DMS 273 (cell line): Measurements from ENCODE around the gene TEX261.
A peak's percentile ranks its signal among the peaks of the same experiment; 100 is the strongest.
"Not testable (repeated sequence)": the region's sequence is repeated elsewhere in the genome, so short reads cannot be mapped to it uniquely, and the experiment has no call there.

Experiments used
- DNase-seq: peaks from one replicate; lab custom pipeline; 2025; ENCODE audit not compliant: unreplicated experiment; lab: John Stamatoyannopoulos, UW

Gene TEX261

DNA sequence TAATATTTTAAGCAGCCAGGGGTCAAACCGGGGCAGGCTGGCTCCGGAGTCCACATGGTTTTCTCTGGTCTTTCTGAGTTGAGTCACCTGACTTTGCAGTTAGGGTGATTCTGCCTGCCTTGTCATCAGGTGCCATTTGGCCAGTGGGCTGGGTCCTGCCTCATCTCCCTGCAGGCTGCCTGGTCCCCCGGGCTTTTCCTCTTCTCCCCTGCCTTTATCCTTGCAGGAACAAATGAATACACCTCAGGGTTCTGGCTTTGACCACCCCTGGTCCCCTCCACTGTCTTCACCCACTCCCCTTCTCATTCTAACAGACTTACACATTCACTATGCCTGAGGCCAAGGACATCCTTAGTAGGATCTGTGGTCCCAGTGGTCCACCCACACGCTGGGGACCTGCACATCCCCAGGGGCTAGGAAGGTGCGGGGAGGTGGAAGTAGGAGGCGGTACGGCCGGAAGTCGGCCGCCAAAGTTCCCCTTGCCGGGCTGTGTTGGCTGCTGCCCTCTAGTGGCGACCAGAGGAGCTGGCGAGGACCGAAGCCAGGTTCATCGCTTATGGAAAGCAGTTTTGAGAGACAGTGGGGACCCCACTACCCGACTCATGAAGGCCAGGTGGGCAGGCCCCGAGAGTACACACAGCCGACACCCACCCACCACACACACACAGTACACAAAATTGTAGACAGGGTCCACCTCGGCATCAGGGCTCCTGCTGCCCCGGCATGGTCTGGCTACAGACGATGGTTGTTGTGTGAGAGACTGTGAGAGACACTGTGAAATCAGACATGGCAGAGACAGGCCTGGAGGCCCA is 6.3 kb upstream of the TEX261 start:
- DNase-seq = peak; percentile 86

DNA sequence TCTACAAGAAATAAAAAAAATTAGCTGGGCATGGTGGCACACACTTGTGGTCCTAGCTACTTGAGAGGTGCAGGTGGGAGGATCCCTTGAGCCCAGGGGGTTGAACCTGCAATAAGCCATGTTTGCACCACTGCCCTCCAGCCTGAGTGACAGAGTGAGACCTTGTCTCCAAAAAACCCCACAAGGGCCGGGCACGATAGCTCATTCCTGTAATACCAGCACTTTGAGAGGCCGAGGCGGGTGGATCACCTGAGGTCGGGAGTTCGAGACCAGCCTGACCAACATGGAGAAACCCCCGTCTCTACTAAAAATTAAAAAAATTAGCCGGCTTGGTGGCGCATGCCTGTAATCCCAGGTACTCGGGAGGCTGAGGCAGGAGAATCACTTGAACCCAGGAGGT is 5.3 kb upstream of the TEX261 start:
- not testable (repeated sequence) for DNase-seq

DNA sequence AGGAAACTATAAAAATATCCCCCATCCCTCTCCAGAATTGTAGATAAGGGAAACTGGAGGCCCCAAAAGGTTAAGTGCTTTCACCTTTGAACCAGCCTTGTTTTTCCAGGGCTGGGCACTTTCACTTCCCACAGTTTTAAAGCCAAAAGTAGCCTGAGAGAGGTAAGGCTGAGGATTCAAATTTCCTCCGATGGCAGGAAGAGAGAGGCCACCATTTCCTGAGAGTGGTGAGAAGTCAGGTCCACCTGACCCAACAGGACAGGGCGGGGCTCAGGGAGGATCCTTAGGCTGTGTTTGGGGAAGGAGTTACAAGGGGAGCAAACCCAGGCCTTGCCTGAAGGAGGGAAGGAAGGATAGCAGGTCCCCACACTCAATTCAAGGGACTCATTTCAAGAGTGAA is 4.7 kb upstream of the TEX261 start:
- no peak for DNase-seq

DNA sequence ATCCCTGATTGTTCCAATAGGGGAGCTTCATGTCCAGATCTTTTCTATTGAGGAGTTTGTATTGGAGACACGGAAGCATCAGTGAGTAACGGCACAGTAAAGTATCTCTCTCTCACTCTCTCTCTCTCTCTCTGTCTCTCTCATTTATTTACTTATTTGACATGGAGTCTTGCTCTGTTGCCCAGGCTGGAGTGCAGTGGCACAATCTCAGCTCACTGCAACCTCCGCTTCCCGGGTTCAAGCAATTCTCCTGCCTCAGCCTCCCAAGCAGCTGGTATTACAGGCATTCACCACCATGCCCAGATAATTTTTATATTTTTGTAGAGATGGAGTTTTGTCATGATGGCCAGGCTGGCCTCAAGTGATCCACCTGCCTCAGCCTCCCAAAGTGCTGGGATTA is 4.2 kb upstream of the TEX261 start:
- not testable (repeated sequence) for DNase-seq

DNA sequence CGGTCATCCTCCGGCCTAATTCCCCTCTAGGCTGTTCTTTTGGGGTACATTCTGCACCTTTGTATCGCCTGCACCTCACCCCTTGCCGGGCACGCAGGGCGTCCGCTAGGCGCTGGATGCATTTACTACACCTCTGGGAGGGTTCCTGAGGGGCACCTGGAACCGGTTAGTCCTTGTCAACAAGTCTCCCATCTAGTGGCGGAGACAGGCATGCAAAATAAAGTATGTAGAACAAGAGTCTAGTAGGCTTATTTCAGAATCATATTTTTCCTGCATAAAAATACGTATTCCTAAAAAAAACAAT is 705 bp upstream of the TEX261 start:
- peak; percentile 73 for DNase-seq

DNA sequence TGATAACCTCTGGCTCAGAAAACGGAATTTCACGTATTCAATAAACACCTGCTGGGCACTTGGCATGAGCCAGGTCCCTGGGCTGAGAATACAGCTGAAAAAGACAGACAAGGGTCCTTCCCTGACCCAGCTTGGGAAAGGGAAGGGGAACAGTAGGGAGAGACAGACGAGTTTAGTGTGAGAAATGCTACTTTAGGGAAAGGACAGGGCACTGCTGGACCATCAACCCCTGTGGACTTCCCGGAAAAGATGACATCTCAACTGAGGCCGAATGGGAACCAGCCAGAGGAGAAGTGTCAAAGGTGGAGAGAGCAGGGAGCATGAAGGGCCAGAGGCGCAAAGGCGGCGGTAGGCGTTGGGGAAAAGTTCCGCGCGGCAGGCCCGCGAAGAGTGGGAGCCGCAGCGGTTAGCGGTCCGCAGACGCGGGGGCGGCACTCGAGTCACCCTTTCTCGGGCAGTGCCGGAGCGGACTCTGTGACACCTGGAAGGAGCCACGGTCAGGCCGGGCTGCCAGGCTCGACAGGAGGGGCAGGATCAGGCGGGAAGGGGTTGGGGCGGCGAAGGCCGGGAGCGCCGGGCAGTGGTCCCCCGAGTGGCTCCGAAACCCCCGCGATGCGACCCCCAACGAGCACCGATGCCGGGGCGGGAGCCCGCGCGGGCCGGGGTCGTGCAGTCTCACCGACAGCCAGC is 519 bp downstream of the TEX261 start:
- DNase-seq = peak; percentile 54

DNA sequence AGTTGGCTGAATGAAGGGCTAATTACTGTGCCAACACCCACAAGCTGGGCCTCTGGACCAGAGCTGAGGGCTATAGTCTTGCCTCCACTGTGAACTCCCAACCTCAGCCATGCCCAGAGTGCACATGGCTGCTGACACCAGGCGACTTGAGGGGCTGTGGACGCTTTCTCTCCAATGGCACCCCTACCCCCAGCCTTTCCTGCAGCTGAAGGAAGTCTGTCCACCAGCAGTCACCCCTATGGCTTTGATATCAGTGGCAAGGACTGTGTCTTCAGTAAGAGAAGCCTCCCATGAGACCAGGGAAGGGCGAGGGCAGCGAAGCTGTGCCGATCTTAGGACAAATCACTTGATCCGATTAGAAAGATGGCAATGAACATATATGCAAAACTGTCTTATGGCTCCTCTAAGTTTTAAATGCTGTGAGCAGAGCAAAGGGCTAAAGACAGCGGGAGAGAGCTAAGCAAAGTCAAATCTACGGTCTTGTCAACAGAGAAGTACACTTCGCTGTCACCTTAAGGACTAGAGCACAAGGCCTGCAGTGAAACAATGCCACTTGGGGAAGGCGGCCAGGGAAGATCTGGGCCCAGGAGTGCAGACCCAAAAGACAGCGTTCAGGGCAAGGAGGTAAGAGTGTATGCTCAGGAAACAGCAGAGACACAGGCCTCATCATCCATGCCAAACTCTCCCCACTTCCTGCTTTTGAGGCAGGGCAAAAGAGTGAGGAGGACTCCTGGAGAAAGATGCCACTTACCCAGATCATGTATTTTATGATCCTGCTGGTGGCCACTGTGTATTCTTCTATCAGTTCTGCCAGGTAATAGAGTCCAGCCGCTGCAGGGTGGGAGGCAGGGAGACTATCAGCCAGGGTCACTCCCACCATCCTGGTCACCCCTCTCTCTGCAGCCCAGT is 1.5 kb downstream of the TEX261 start:
- no peak for DNase-seq

DNA sequence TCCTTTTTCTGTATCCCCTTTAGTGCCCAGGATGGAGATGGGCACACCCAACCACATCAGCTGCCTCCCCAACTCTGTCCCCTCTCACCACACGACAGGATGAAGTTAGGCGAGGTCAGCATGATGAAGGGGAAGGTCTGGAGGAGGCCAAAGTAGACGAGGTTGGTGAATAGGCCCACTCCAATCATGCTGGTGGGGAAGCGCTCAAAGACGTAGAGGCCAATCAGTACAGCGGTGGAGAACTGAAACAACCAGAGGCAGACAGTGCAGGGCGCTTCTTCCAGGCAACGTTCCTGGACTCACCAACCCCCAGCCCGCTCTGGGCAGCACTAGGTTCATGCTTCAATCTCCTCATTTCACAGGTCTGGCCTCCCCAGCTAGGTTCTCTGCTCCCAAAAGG is 2.9 kb downstream of the TEX261 start:
- DNase-seq = no peak

DNA sequence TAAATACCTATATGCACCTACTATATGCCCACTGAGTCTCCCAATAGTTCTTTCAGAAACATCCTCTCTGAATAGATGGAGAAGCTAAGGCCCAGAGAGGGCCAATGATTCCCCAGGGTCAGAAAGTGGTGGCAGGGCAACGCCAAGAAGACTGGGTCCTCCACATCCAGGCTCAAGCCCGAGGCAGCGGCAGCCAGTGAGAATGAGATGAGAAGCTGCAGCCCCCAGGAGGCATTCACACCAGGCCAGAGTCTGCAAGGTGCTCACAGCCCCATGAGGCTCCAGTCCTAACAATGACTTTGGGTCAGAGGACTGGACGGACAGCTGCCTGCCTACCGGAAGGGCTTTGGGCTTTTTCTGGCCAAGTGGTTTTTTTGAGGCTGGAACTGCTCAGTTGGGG is 3.5 kb downstream of the TEX261 start:
- DNase-seq = no peak

DNA sequence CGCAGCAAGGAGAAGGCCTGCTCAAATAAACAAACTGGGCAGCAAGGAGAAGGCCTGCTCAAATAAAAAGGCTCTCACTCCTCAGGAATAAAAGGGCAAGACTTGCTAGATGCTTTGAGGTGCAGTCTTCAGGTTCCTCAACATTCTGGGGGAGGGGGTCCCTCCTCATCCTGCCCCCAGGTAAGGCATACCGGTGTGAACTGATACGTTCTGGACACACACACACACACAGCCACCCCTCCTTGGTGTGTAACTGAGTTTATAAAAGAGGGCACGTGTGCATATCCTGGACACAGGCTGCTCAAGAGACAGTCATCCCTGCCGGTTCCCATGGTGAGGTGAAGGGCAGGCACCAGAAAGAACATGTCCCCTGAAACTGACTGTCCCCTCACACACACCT is 4.5 kb downstream of the TEX261 start:
- DNase-seq = no peak

DNA sequence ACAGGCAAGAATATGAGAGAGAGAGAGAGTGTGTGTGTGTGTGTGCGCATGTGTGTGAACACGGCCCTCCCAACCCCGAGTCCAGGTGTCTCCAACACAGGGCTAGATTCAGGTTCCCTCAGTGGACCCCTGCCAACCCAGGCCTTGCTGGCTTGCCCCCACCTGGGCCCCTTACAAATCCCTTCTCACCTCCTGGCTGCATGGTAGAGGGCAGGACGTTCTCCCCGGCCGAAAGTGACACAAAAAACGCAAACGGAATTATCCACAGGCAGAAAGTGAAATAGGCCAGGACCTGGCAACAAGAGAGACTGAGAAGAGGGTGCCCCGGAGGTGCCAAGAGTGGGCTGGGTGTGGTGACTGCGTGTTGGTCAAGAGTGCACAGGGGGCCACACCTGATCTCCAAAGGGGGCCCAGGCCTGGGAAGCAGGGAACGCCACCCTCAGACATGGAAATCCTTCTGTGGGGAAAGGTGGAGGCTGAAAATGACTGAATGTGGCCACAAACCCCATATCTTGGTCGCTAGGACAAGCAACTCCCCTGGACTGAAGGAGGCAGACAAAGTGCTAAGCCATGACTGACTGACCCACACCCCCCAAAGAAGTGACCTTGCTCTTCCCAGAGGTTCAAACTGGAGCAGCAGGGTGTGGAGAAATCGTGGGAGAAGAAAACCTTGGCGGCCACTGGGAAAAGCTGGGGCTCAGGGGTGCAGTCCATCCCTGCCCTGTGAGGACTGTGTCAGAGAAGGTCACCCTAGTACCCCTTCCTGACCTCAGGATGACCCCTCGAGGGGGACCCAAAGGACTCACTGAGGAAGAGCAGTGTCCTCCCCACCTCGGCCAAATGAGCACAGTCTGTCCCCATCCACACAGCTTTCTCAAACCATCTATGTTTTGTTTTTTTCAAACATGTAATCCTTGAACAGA is 5.7 kb downstream of the TEX261 start:
- no peak for DNase-seq

DNA sequence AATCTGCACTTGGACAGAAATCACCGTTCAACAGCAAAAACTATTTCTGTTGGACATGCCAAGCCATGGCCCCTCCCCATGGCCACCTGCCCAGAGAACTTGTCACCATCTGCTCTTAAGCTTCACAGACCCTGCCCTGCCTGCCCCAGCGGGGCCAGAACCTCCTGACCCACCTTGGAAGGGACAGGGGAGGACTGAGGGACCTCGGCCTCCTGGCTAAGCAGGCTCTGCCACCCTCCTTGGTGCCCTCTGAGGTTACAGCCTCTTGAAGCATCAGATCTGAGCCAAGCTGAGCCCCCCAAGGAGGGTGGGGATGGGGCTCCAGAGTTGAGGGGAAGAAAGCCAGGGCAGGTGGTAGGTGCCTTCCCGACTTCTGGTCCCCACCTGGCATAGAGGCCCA is 6.5 kb downstream of the TEX261 start:
- DNase-seq = peak; percentile 28

DNA sequence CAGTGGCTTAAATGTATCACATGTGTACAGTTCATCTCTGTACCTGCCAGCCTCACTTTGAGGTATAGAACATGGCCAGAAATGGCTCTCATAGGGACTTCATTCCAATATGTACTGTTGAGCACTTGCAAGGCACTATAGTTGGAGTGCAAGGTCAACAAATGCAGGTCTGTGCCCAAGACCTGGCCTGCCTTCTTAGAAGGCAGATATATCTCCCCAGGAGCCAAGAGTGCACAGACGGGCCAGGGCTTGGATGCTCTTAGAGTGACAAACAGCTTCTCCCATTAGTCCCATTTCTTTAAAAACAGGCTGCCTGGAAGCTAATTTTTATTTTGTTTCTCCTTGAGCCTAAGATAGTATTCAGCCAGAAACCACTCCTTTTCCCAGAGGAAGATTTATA is 7.3 kb downstream of the TEX261 start:
- no peak for DNase-seq

DNA sequence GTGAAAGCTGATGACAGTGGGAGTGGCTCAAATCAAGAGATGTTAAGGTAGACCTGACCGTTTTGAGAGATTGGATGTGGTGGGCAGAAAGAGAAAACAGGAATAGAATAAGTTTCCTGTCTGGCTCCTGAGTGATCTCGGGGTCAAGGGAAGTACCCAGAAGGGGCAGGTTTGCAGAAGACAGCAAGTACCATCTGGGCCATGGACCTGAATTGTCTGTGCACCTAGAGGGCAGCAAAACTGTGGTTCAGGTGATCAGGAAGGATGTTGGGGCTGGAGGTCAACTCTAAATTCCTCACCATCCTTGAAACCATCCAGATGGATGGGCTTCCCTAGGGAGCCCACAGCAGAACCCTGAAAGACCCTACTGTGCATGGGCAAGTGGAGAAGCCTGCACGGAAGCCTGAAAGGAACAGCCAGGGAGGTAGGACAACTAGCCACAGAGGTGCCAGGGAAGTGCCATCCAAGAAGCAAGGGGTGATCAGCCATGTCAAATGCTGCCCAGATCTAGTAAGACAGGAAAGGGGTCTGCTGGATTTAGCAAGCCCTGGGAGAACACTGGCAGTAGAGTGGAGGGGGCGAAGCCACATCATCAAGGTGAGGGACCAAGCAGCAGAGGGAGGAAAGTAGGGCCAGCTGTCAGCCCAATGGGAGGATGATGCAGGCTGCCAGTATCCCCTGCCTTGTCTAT is 8.0 kb downstream of the TEX261 start:
- DNase-seq = no peak

DNA sequence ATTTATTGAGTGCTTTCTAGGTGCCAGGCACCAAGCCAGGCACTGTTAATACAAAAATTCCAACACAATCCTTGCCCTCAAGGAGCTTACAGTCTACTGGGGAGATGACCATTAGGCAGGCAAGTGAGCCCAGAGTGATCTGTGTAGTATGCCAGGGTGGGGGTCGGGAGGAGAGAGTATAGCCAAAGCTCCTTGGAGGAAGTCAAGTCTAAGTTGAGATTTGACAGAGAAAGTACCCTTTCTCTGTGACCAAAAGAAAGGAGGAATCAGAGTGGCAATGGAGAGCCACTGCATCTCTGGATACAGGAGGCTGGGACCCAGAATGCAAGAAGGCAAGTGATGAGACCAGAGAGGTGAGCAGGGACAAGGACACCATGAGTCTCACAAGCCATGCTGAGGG is 8.7 kb downstream of the TEX261 start:
- DNase-seq = no peak

DNA sequence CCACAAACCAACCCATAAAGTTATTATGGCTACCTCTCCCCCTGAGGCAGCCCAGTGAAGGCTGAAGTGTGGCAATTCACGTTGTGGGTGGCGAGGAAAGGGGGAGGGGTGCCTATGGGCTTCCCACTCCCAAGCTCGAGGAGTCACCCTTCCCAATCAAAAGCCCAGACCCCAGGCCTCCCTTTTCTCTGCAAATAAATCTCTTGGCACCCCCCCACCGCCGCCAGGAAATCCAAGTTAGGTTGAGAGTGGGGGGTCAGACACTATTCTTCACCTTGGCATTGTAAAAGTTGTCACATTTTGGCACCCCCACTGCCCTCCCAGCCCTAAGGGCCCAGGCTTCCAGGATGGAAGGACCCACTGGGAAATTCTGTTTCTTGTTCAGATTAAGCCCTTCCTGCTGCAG is 9.4 kb downstream of the TEX261 start:
- DNase-seq = no peak

DNA sequence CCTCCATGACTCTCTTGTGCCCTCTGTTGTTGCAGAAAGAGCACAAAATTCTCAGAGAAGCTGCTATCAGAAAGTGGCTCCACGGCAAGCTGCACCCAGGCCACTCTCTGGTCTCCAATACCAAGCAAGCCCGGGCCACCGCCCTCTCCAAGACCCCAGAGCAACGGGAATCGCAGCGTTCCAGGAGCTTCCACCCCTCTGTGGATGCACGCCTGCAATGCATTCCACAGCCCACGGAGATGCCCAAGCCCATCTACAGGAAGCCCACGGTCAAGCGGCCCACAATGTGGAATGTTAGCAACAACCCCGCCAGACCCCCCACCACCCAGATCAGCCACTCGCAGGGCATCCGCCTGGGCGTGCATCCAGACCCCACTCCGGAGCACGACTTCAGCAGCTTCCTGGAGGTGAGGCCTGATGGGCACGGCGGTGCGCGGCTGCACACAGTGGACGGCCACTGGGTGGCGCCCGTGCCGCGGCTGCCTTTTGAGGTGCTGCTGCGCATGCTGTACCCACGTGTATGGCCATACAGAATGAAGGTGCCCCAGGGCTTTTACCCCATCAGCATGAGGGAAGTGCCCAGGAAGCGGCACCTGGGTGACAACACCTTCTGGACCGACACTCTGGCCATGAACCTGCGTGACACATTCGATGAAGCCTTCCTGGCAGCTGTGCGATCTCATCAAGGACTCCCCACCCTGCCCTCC is 9.9 kb downstream of the TEX261 start:
- DNase-seq = peak; percentile 26

DNA sequence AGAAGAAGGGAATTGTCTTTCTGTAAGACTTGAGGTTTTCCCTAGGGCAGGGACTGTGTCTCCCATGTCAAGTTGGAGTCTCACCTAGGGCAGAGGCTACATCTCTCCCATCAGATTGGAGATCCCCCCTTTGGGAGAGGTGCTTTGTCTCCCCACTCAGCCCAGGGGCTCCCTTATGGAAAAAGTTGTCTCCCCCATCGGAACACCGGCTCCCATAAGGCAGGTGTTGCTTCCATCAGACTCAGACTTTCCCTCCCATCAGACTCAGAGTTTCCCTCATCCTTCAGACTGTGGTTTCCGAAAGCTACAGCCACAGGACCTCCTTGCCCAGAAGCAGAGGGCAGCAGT is 10.5 kb downstream of the TEX261 start:
- DNase-seq = no peak

DNA sequence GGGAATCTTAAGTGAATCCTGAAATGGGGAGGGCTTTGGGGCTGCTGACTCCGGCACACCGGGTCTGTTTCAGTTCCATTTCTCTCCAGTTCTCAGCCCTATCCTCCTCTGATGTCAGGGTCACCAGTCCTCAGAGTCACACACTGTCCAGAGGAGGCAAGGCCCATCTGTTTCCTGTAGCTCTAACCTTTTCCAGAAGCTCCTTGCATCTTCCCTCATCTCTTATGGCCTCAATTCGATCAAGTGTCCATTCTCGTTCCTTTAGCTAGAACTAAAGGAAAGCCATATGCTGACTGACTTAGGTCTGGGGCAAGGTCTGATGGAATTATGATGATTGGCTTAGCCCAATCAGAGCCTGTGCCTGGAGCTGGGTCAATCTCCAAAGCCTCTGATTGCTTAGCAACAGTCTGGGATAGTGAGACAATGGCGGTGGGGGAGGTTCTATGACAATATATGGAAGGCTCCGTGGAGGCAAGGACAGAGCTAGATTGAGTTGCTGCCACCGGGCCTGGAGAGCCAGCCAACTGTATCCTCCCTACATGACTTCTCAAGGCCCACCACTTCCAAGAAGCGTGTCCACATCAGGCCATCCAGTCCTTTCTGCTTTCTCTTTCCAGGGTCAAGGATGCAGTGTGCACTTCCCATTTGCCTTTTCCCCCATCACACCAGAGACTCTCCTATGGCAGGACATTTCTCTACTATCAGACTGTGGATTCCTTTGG is 11.0 kb downstream of the TEX261 start:
- no peak for DNase-seq
